Activated B cell treated with CpG ODN at 0.5 μM for 24 hours (primary cell): Measurements from ENCODE around the gene CYP1A1. TPM values are rescaled to one million over a fixed set of nuclear protein-coding genes. Genes with fewer than 3 reads are reported as not detected.

Experiments used
- ATAC-seq: fragments of 200-7000 bp; cut with Tn5 transposase; one replicate; pipeline ENCODE4 v1.10.0; 2021; ENCODE audit warnings: low read depth, mild to moderate bottlenecking, moderate library complexity
- CTCF ChIA-PET: fragments of 350-600 bp; sonication (Branson Sonifier 250); formaldehyde crosslinking; loops from one replicate; lab custom pipeline; 2021; ENCODE audit warnings: antibody characterized with exemption; lab: Charles Lee
- POLR2A ChIA-PET: fragments of 350-600 bp; sonication (Branson Sonifier 250); formaldehyde crosslinking; loops from one replicate; lab custom pipeline; 2021; ENCODE audit warnings: antibody characterized with exemption; lab: Charles Lee
- DNase-seq: peaks from one replicate; pipeline ENCODE4 v3.0.0; 2022
- H3K27ac Mint-ChIP-seq: one replicate; pipeline ENCODE4 v1.8.0; 2020; ENCODE audit warnings: mixed read lengths
- H3K27me3 Mint-ChIP-seq: one replicate; pipeline ENCODE4 v1.8.0; 2021; ENCODE audit warnings: mixed read lengths
- H3K36me3 Mint-ChIP-seq: one replicate; pipeline ENCODE4 v1.8.0; 2021; ENCODE audit warnings: low read depth, mixed read lengths
- H3K4me1 Mint-ChIP-seq: one replicate; pipeline ENCODE4 v1.8.0; 2021; ENCODE audit warnings: mixed read lengths
- H3K4me3 Mint-ChIP-seq: one replicate; pipeline ENCODE4 v1.8.0; 2020; ENCODE audit warnings: mild to moderate bottlenecking, mixed read lengths
- H3K9me3 Mint-ChIP-seq: one replicate; pipeline ENCODE4 v1.8.0; 2020; ENCODE audit warnings: mixed read lengths
- intact Hi-C: fragments of 100-400 bp; cut with micrococcal nuclease; formaldehyde crosslinking; loops from one replicate; pipeline ENCODE4 v1.15.1; 2024
- total RNA-seq: library from RNA; stranded (reverse); gene quantifications from 2 replicates; pipeline ENCODE4 v1.2.3, GENCODE V29; 2022
- TF ChIP-seq, protein P1 (sequence below): fragments of 200-600 bp; IDR thresholded peaks from one replicate; pipeline ENCODE4 v1.8.0; 2022; ENCODE audit warnings: antibody characterized with exemption, mild to moderate bottlenecking

The CYP1A1 gene, protein sequence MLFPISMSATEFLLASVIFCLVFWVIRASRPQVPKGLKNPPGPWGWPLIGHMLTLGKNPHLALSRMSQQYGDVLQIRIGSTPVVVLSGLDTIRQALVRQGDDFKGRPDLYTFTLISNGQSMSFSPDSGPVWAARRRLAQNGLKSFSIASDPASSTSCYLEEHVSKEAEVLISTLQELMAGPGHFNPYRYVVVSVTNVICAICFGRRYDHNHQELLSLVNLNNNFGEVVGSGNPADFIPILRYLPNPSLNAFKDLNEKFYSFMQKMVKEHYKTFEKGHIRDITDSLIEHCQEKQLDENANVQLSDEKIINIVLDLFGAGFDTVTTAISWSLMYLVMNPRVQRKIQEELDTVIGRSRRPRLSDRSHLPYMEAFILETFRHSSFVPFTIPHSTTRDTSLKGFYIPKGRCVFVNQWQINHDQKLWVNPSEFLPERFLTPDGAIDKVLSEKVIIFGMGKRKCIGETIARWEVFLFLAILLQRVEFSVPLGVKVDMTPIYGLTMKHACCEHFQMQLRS
- total RNA-seq: 0.49 and 1.3 TPM in 2 replicates

DNA sequence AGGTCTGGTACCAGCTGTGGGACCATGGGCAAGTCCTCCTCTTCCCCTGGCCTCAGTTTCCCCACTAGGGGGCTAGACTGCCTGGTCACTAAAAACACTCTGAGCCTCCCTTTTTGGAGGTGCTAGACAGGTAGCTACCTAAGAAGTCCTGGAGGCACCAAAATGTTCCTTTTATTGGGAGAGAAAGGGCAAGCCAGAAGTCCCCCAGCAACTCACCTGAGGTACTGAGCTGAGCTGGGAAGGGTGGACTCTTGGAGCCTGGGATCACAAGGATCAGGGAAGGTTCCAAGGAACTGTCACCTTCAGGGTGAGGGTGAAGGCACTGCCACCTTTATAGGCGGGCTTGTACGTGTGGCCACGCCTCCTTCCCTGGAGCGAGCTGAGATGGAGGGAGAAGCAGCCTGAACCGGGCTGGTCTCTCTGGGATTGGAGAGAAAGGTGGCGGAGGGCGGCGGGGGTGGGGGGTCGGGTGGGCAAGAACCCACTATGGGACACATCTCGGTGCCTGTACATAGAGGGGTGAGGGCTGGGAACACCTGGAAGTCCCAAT is at the start of gene CYP1A1:
Gene CYP1A1 (minus strand): TSS at position 304 of the 550 bp plus-strand sequence. CDS start 2,431 bp downstream, outside the sequence.
- no peaks in the 10 kb centered on the region for H3K9me3 Mint-ChIP-seq
- ChIA-PET CTCF (interaction anchor here (1.8 kb wide), 1 partner anchor 43 kb away, joined by 4 read pairs; no protein-coding TSS in a partner anchor), POLR2A (interaction anchor here (0.6 to 1.5 kb wide), 5 partner anchors 52 to 726 kb away, joined by 3 to 6 read pairs (median 3); no protein-coding TSS in a partner anchor)
- no peak within 1 kb of the TSS for H3K27ac Mint-ChIP-seq
- TF ChIP-seq, protein P1, sequence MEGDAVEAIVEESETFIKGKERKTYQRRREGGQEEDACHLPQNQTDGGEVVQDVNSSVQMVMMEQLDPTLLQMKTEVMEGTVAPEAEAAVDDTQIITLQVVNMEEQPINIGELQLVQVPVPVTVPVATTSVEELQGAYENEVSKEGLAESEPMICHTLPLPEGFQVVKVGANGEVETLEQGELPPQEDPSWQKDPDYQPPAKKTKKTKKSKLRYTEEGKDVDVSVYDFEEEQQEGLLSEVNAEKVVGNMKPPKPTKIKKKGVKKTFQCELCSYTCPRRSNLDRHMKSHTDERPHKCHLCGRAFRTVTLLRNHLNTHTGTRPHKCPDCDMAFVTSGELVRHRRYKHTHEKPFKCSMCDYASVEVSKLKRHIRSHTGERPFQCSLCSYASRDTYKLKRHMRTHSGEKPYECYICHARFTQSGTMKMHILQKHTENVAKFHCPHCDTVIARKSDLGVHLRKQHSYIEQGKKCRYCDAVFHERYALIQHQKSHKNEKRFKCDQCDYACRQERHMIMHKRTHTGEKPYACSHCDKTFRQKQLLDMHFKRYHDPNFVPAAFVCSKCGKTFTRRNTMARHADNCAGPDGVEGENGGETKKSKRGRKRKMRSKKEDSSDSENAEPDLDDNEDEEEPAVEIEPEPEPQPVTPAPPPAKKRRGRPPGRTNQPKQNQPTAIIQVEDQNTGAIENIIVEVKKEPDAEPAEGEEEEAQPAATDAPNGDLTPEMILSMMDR: no peak
- no peak for DNase-seq
- H3K27me3 Mint-ChIP-seq: peaks cover 46% of the 10 kb centered on the region
- intact Hi-C loops: loop anchor here (2.0 kb wide), 1 partner anchor 28 kb away; the partner anchor contains the start of gene EDC3
- H3K4me1 Mint-ChIP-seq: peaks cover 11% of the 10 kb centered on the region
- no peaks in the 10 kb centered on the region for H3K36me3 Mint-ChIP-seq
- ATAC-seq: no peak
- peak within 1 kb of the TSS; percentile 73 for H3K4me3 Mint-ChIP-seq

DNA sequence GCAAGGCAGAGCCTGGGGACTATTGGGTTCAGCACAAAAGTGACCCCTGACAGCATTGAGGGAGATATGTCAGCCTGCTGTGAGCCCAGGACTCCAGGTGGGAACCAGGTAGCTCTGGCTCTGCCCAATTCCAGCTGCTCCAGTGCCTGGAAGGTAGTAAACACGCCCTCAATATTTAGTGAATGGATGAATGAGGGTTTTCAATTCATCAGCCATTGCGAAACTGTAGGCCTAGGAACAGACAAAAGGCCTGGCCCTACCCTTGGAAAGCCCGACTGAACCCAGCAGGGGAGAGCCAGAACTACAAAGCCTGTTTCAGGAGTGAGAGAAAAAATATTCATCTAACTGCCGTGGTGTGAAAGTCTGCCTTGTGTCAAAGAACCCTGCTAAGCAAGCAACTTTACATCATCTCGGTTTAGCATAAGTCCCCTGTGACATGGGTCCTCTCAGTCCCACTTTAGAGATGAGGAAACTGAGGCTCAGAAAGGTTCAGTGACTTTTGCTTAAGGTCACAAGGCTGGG is 48.5 kb upstream of the CYP1A1 start:
- Mint-ChIP-seq H3K9me3 (no peaks in the 10 kb centered on the region), H3K4me3 (peak overlapping the region; percentile 29), H3K27ac (peak overlapping the region; percentile 96), H3K27me3 (no peaks in the 10 kb centered on the region), H3K36me3 (no peaks in the 10 kb centered on the region), H3K4me1 (peaks cover 83% of the 10 kb centered on the region)
- ATAC-seq (no peak), DNase-seq (no peak)
- intact Hi-C loops: no loop called here
- CTCF ChIA-PET: interaction anchor here (7.7 to 18.7 kb wide), 3 partner anchors 8 to 140 kb away, joined by 132 to 1146 read pairs (median 200); partner anchors contain the start of gene CSK
- POLR2A ChIA-PET: interaction anchor here (0.6 to 25.0 kb wide), 4 partner anchors 19 to 164 kb away, joined by 3 to 2569 read pairs (median 4); partner anchors contain the start of genes COX5A and CSK
- TF ChIP-seq, protein P1: no peak

DNA sequence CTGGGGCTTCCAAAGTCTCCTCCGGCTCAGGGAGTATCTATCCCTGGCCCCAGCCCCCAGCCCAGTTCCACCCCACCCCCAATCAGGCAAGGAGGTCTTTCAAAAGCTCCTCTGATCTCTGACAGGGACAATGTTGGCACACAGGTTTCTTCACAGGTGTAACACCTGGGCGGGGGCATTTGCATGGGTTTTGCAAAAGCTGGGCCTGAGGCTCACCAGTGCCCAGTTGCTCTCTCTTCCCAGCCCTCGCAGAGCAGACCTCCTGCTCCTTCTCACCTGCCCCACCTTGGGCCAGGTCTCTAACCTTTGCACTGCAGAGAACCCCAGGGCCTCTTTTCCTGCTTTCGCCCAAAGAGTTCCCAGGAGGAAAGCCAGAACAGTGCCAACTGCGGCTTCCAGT is 48.0 kb upstream of the CYP1A1 start:
- ChIA-PET CTCF (interaction anchor here (1.2 to 18.7 kb wide), 5 partner anchors 9 to 140 kb away, joined by 5 to 1146 read pairs (median 132); partner anchors contain the start of gene CSK), POLR2A (interaction anchor here (0.6 to 25.0 kb wide), 4 partner anchors 20 to 165 kb away, joined by 3 to 2569 read pairs (median 4); partner anchors contain the start of genes COX5A and CSK)
- Mint-ChIP-seq H3K9me3 (no peaks in the 10 kb centered on the region), H3K27me3 (no peaks in the 10 kb centered on the region), H3K4me3 (peak overlapping the region; percentile 29), H3K4me1 (peaks cover 82% of the 10 kb centered on the region), H3K27ac (peak overlapping the region; percentile 96), H3K36me3 (no peaks in the 10 kb centered on the region)
- intact Hi-C loops: no loop called here
- no peak for ATAC-seq
- DNase-seq: no peak
- TF ChIP-seq, protein P1: no peak

DNA sequence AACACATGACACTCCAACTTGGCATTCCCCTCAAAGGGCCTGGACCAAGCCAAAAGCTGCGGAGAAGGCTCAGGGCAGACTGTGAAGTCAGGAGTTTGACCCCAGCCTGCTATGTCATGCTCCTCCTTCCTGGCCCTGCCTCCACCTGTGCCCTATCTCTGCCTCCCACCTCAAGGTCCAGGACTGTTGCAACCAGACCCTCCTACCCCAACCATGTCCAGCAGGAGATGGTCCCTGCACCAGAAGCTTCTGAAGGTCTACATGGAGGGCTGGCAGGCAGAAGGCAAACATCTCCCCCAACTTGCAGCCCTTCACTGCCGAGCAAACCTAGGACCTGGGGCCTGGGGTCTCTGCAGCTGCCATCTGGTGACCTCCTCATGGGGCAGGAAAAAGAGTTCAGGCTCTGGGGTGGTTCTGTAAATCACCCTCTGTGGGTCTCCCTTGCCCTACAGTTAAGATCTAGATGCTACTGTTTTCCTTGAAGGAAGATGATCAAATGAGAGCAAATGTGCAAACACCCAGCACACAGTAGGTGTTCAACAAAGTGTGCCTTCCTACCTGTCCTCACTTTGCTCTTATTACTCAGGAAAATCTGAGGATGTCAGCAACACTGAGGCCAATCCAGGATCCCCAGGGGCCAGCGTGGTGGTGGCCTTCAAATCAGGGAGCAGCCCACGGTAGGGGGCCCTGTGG is 45.0 kb upstream of the CYP1A1 start:
- Mint-ChIP-seq H3K27ac (no peak overlapping the region), H3K27me3 (no peaks in the 10 kb centered on the region), H3K4me1 (peaks cover 52% of the 10 kb centered on the region), H3K4me3 (no peak overlapping the region), H3K36me3 (no peaks in the 10 kb centered on the region), H3K9me3 (no peaks in the 10 kb centered on the region)
- DNase-seq: no peak
- no peak for ATAC-seq
- intact Hi-C loops: loop anchor here (2.0 kb wide), 1 partner anchor 64 kb away; no protein-coding TSS in a partner anchor
- TF ChIP-seq, protein P1: no peak
- CTCF ChIA-PET: interaction anchor here (0.6 to 18.7 kb wide), 30 partner anchors 11 to 793 kb away, joined by 3 to 1146 read pairs (median 6); partner anchors contain the start of genes CSK, FAM219B, RPP25 and ULK3
- POLR2A ChIA-PET: interaction anchor here (0.6 to 25.0 kb wide), 9 partner anchors 23 to 180 kb away, joined by 3 to 2569 read pairs (median 5); partner anchors contain the start of genes CSK and FAM219B
